ENCODE results near the gene PNCK.

Gene PNCK

DNA sequence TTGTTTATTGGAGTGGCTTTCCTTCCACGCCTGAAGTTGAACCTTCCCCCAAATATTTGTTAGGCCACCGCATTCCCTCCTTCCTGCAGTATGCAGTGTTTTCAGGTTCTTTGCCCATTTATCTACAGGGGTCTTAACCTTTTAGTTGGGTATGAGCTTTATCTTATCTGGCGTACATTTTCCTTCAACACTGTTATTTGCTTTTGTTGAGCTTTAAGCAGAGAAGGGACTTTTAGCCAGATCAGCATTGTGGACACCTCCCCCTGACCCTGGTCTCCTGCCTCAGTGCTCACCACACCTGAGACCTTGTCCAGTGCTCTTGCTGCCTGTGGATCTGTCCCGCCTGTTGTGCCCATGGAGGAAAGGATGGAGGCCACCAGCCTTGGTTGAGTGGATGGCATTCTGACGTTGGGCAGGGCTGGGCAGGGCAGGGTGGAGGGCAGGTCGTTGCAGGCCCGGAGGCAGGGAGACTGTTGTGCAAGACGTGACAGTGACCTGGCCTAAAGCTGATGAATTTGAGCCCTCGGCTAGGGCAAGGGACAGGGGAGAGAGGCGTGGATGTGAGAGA lies 27.6 kb downstream of the PNCK start:
- H3K4me3 ChIP-seq (ENCODE audit: low read depth, low read length) = no peak overlapping the region
- TF ChIP-seq, protein P1, sequence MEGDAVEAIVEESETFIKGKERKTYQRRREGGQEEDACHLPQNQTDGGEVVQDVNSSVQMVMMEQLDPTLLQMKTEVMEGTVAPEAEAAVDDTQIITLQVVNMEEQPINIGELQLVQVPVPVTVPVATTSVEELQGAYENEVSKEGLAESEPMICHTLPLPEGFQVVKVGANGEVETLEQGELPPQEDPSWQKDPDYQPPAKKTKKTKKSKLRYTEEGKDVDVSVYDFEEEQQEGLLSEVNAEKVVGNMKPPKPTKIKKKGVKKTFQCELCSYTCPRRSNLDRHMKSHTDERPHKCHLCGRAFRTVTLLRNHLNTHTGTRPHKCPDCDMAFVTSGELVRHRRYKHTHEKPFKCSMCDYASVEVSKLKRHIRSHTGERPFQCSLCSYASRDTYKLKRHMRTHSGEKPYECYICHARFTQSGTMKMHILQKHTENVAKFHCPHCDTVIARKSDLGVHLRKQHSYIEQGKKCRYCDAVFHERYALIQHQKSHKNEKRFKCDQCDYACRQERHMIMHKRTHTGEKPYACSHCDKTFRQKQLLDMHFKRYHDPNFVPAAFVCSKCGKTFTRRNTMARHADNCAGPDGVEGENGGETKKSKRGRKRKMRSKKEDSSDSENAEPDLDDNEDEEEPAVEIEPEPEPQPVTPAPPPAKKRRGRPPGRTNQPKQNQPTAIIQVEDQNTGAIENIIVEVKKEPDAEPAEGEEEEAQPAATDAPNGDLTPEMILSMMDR (IDR thresholded peaks at IDR 0.05; ENCODE audit: insufficient read depth, low read depth, low read length, missing control alignments) = no peak
- DNase-seq (ENCODE audit: low read depth) = no peak

DNA sequence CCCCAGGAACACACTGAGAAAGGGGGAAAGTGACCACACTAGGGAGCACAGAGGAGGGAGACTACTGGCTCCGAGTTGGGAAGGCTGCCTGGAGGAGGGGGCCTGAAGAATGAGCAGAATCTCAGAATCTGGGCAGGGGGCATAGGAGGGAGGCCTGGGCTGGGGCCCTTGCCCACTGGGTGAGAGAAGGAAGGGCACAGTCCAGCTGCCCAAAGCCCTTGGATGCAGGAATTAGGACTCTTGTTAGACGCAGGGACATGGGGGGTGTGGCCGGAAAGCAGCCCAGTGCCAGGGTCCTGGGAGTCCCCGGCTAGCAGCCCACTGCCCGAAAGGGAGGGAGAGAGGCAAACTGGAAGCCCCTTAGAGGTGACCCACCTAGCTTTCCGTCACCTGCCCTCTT lies 28.5 kb downstream of the PNCK start:
- H3K4me3 ChIP-seq (ENCODE audit: low read depth, low read length) = no peak overlapping the region
- no peak for DNase-seq (ENCODE audit: low read depth)
- TF ChIP-seq, protein P1 (IDR thresholded peaks at IDR 0.05; ENCODE audit: insufficient read depth, low read depth, low read length, missing control alignments) = no peak

DNA sequence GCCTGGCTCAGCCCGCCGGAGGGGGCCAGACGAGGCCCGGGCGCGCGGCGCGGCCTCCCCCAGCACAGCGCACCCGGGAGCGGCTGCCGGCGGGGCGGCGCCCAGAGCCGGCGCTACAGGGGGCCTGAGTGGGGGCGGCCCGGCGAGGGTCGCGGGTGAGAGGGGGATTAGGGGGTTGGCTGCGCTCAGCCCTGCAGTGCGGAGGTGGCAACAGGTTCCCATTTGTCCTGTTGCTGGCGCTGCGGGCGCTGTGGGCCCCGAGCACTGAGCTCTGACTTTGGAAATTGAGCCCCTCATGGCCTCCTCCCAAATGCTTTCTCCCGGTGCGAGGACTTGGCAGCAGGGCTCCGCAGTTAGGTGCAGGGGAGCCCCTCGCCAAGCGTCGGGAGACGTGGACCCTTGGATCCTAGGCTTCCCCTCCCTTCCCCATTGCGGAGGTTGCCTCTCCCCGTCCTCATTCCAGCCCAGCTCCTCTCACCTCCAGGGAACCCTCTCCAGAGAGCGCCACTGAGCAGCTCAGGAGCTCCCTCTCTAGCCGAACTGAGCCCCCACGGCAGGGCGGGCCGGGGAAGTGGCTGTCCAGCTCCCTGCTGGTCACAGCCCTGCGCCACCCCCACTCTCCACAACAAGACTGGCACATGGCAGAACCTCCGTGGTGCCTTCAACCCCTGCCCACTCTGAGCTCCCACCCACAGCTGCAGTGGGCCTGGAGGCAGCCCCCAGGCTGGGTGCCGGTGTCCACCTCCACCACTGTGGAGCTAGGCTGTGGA lies 29.1 kb downstream of the PNCK start:
- DNase-seq (ENCODE audit: low read depth) = no peak
- TF ChIP-seq, protein P1 (IDR thresholded peaks at IDR 0.05; ENCODE audit: insufficient read depth, low read depth, low read length, missing control alignments) = no peak
- H3K4me3 ChIP-seq (ENCODE audit: low read depth, low read length) = no peak overlapping the region

- H3K4me3 ChIP-seq (ENCODE audit: low read depth, low read length) = no peak overlapping the region
- DNase-seq (ENCODE audit: low read depth) = no peak
- TF ChIP-seq, protein P1 (IDR thresholded peaks at IDR 0.05; ENCODE audit: insufficient read depth, low read depth, low read length, missing control alignments) = peak; percentile 7
Observed at GRCh38 chrX:153643431-153644351, 29.9 kb downstream of the PNCK start.

DNA sequence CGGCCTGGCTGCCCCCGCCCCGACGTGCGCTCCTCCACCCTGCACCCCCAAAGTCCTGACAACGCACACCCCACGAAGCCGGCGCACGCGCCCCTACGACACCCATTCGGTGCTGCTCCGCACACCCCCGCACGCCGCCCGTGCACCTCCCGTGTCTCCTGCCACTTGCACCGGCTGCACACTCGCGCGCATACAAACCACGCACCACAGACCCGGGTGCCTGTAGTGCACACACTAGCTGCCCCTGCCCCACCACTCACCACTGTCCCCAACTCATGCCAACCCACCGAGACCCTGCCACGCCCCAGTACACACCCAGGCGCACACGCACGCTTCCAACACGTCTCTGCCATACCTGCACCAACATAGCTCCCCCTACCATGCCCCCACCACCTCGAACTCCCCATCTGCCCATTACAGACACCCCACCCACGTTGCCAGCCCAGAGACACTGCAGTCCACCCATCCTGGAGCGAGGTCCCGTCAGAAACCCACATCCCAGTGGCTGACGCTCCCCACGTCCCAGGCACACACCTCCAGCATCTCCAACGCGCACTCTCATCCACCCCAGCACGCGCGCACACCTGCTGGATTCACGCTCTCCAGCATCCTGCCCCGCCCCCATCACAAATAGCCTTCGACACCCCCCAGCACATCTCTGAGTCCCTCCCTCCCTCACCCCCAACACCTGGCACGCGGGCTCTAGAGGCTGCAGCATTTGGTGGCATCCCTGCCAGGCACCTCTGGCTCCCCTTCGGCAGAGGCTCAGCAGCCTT lies 30.8 kb downstream of the PNCK start:
- H3K4me3 ChIP-seq (ENCODE audit: low read depth, low read length) = no peak overlapping the region
- no peak for DNase-seq (ENCODE audit: low read depth)
- TF ChIP-seq, protein P1 (IDR thresholded peaks at IDR 0.05; ENCODE audit: insufficient read depth, low read depth, low read length, missing control alignments) = no peak

DNA sequence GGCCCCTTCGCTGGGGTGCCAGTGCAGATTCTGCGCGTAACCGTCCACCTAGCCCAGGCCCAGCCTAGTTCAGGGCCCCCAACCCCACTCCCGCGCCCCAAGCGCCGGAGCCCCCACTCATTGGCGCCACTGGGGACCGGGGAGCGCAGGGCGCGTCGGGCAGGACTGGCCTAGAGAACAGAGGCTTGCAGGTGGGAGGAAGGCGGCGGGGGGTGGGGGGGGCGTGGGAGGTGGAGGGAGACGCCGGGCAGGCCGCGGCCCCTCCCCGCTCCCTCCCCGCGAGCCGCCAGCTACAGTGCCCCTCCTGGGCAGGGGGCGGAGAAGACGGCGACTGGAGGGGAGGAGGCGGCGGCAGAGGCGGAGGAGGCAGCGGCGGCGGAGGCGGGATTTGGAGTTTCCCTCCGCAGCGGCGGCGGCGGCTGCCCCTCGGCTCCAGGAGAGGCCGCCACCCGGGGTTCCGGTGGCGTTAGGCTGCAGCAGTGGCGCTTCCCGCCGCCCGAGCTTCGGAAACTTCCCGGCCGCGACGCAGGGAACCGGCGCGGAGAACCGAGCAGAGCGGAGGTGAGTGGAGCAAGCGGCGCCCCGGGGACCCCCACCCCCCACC lies 31.5 kb downstream of the PNCK start:
- DNase-seq (ENCODE audit: low read depth) = no peak
- no peak overlapping the region for H3K4me3 ChIP-seq (ENCODE audit: low read depth, low read length)
- TF ChIP-seq, protein P1 (IDR thresholded peaks at IDR 0.05; ENCODE audit: insufficient read depth, low read depth, low read length, missing control alignments) = no peak
